ENCODE measurements around the gene MRPL55.

DNA sequence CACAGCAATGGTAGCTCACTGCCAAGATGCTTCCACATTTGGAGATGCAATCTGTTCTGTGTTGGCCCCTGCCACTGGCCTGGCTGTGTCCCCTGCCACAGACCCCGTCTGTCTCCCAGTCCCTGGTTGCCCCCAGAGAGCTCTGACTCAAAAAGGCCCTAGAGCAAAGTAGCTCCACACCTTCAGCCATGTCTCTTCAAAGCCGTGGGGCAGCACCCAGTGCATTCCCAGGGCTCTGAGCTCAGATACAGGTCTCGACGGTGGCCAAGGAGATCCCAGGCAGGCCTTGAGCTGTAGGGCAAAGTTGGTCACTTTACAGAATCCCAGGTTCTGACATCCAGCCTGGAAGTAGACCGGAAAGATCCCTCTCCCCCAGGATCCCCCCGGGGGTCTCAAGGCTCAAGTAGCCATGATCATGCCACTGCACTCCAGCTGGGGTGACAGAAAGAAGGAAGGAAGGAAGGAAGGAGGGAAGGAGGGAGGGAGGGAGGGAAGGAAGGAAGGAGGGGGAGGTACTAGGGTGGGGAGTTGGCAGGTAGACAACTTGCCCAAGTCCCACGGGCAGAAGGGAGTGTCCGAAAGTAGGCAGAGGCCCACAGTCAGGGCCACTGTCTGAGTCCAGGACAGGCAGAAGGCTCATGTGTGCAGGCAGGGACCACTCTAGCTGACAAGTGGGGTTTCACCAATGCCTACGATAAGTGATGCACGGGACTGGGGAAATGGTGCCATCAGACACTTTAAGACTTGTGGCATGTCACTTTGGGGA is 31.4 kb downstream of the MRPL55 start:
- TF ChIP-seq CTCF (conservative IDR thresholded peaks at IDR 0.05; ENCODE audit: low read depth, low read length) (no peak), EZH2 (IDR thresholded peaks at IDR 0.05; ENCODE audit: borderline replicate concordance, low read depth, low read length, poor library complexity, severe bottlenecking) (no peak)

All from A673 (cell line).